ENCODE measurements around the gene ACO2.

The ACO2 gene

GRCh38 chr22:41469218-41469851 lies 418 bp downstream of the ACO2 start:
- TF ChIP-seq CTCF (IDR thresholded peaks at IDR 0.05; ENCODE audit: extremely low read depth, missing control alignments), result no peak
- no peak for DNase-seq (ENCODE audit: low spot score)

- no peak for TF ChIP-seq CTCF (IDR thresholded peaks at IDR 0.05; ENCODE audit: extremely low read depth, missing control alignments)
- no peak for DNase-seq (ENCODE audit: low spot score)
These were observed 2.0 kb downstream of the ACO2 start for GRCh38 chr22:41470886-41471285.

- no peak for TF ChIP-seq CTCF (IDR thresholded peaks at IDR 0.05; ENCODE audit: extremely low read depth, missing control alignments)
- no peak for DNase-seq (ENCODE audit: low spot score)
These were observed 2.7 kb downstream of the ACO2 start for GRCh38 chr22:41471568-41471967.

- TF ChIP-seq CTCF (IDR thresholded peaks at IDR 0.05; ENCODE audit: extremely low read depth, missing control alignments), result no peak
- DNase-seq (ENCODE audit: low spot score), result no peak
These were observed 6.0 kb downstream of the ACO2 start for GRCh38 chr22:41474872-41475451.

- DNase-seq (ENCODE audit: low spot score), result no peak
- TF ChIP-seq CTCF (IDR thresholded peaks at IDR 0.05; ENCODE audit: extremely low read depth, missing control alignments), result no peak
These were observed 9.6 kb downstream of the ACO2 start for GRCh38 chr22:41478473-41478872.

- DNase-seq (ENCODE audit: low spot score), result peak; percentile 38
- no peak for TF ChIP-seq CTCF (IDR thresholded peaks at IDR 0.05; ENCODE audit: extremely low read depth, missing control alignments)
These were observed 10.1 kb downstream of the ACO2 start for GRCh38 chr22:41478891-41479521.

- no peak for DNase-seq (ENCODE audit: low spot score)
- TF ChIP-seq CTCF (IDR thresholded peaks at IDR 0.05; ENCODE audit: extremely low read depth, missing control alignments), result no peak
These were observed 10.9 kb downstream of the ACO2 start for GRCh38 chr22:41479671-41480396.

All from GM20000 (cell line).